ENCODE data around the gene NRM. TPM values are rescaled to one million over a fixed set of nuclear protein-coding genes. Genes with fewer than 3 reads are reported as not detected.

The NRM gene
- total and polyA plus RNA-seq, 2 of the 13 experiments (the other 11 are each of a cell fraction or from before 2014, with no cell fraction given) = 12.5 to 16.0 TPM

DNA sequence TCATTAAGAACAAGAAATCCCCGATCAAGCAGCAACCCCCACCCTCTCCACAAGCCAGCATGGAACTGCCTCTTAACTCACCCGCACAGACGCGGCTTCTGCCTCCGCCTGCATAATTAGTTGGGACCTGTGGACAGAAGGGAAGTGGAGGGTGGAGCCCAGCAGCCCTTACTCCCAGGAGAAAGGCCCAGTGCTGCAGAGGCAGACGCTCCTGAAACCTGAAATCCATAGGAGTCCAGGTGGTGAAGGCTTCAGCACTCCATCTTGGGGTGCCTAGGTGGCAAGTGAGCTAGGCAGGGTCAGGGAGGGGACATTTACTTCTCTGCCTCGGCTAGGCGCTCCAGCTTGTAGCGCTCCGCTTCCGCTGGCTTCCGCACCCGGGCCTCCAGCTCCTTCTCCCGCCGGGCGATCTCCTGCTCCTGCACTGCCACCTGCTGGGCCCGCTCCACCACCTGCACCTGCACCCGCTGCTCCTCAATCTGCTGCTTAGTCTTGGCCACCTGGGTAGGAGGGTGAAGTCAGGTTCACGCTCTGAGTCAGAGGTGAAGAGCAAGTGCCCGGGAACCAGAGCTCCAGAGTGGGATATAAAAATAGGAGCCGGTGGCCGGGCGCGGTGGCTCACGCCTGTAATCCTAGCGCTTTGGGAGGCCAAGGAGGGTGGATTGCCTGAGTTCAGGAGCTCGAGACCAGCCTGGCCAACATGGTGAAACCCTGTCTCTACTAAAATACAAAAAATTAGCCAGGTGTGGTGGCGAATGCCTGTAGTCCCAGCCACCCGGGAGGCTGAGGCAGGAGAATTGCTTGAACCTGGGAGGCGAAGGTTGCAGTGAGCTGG, 40.0 kb upstream of the NRM start (continued):
- TF ChIP-seq, protein P1, sequence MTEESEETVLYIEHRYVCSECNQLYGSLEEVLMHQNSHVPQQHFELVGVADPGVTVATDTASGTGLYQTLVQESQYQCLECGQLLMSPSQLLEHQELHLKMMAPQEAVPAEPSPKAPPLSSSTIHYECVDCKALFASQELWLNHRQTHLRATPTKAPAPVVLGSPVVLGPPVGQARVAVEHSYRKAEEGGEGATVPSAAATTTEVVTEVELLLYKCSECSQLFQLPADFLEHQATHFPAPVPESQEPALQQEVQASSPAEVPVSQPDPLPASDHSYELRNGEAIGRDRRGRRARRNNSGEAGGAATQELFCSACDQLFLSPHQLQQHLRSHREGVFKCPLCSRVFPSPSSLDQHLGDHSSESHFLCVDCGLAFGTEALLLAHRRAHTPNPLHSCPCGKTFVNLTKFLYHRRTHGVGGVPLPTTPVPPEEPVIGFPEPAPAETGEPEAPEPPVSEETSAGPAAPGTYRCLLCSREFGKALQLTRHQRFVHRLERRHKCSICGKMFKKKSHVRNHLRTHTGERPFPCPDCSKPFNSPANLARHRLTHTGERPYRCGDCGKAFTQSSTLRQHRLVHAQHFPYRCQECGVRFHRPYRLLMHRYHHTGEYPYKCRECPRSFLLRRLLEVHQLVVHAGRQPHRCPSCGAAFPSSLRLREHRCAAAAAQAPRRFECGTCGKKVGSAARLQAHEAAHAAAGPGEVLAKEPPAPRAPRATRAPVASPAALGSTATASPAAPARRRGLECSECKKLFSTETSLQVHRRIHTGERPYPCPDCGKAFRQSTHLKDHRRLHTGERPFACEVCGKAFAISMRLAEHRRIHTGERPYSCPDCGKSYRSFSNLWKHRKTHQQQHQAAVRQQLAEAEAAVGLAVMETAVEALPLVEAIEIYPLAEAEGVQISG (CRISPR knock-in tag; IDR thresholded peaks at IDR 0.05) = peak; percentile 60; the same call in 1 of the 2 replicates
- TF ChIP-seq HDAC2 (CRISPR knock-in tag; IDR thresholded peaks at IDR 0.05) (peak; percentile 36; the same call in 1 of the 2 replicates), LCORL (IDR thresholded peaks at IDR 0.05) (no peak), LCORL (CRISPR knock-in tag; IDR thresholded peaks at IDR 0.05) (0 out of 2 replicates have a peak, but pooled peaks have one; percentile 25), IKZF4 (CRISPR knock-in tag; IDR thresholded peaks at IDR 0.05; ENCODE audit: borderline replicate concordance, low read depth, not compliant biosample characterization) (no peak), ETV5 (CRISPR knock-in tag; IDR thresholded peaks at IDR 0.05; ENCODE audit: borderline replicate concordance) (0 out of 2 replicates have a peak, but pooled peaks have one; percentile 17), CEBPB (IDR thresholded peaks at IDR 0.05; ENCODE audit: borderline replicate concordance, low read depth, low read length) (no peak), RBFOX2 (IDR thresholded peaks at IDR 0.05; ENCODE audit: low read depth, low read length) (peak; percentile 77)
- TF ChIP-seq, protein P2, sequence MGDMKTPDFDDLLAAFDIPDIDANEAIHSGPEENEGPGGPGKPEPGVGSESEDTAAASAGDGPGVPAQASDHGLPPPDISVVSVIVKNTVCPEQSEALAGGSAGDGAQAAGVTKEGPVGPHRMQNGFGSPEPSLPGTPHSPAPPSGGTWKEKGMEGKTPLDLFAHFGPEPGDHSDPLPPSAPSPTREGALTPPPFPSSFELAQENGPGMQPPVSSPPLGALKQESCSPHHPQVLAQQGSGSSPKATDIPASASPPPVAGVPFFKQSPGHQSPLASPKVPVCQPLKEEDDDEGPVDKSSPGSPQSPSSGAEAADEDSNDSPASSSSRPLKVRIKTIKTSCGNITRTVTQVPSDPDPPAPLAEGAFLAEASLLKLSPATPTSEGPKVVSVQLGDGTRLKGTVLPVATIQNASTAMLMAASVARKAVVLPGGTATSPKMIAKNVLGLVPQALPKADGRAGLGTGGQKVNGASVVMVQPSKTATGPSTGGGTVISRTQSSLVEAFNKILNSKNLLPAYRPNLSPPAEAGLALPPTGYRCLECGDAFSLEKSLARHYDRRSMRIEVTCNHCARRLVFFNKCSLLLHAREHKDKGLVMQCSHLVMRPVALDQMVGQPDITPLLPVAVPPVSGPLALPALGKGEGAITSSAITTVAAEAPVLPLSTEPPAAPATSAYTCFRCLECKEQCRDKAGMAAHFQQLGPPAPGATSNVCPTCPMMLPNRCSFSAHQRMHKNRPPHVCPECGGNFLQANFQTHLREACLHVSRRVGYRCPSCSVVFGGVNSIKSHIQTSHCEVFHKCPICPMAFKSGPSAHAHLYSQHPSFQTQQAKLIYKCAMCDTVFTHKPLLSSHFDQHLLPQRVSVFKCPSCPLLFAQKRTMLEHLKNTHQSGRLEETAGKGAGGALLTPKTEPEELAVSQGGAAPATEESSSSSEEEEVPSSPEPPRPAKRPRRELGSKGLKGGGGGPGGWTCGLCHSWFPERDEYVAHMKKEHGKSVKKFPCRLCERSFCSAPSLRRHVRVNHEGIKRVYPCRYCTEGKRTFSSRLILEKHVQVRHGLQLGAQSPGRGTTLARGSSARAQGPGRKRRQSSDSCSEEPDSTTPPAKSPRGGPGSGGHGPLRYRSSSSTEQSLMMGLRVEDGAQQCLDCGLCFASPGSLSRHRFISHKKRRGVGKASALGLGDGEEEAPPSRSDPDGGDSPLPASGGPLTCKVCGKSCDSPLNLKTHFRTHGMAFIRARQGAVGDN (CRISPR knock-in tag; IDR thresholded peaks at IDR 0.05) = peak; percentile 91
- TF ChIP-seq, protein P3, sequence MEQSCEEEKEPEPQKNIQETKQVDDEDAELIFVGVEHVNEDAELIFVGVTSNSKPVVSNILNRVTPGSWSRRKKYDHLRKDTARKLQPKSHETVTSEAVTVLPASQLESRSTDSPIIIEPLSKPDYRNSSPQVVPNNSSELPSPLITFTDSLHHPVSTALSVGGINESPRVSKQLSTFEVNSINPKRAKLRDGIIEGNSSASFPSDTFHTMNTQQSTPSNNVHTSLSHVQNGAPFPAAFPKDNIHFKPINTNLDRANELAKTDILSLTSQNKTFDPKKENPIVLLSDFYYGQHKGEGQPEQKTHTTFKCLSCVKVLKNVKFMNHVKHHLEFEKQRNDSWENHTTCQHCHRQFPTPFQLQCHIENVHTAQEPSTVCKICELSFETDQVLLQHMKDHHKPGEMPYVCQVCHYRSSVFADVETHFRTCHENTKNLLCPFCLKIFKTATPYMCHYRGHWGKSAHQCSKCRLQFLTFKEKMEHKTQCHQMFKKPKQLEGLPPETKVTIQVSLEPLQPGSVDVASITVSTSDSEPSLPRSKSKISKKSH (CRISPR knock-in tag; IDR thresholded peaks at IDR 0.05; ENCODE audit: borderline replicate concordance) = peak; percentile 52; the same call in 1 of the 2 replicates
- TF ChIP-seq, protein P4, sequence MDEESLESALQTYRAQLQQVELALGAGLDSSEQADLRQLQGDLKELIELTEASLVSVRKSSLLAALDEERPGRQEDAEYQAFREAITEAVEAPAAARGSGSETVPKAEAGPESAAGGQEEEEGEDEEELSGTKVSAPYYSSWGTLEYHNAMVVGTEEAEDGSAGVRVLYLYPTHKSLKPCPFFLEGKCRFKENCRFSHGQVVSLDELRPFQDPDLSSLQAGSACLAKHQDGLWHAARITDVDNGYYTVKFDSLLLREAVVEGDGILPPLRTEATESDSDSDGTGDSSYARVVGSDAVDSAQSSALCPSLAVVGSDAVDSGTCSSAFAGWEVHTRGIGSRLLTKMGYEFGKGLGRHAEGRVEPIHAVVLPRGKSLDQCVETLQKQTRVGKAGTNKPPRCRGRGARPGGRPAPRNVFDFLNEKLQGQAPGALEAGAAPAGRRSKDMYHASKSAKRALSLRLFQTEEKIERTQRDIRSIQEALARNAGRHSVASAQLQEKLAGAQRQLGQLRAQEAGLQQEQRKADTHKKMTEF (CRISPR knock-in tag; IDR thresholded peaks at IDR 0.05) = 0 out of 2 replicates have a peak, but pooled peaks have one; percentile 27
- TF ChIP-seq, protein P5, sequence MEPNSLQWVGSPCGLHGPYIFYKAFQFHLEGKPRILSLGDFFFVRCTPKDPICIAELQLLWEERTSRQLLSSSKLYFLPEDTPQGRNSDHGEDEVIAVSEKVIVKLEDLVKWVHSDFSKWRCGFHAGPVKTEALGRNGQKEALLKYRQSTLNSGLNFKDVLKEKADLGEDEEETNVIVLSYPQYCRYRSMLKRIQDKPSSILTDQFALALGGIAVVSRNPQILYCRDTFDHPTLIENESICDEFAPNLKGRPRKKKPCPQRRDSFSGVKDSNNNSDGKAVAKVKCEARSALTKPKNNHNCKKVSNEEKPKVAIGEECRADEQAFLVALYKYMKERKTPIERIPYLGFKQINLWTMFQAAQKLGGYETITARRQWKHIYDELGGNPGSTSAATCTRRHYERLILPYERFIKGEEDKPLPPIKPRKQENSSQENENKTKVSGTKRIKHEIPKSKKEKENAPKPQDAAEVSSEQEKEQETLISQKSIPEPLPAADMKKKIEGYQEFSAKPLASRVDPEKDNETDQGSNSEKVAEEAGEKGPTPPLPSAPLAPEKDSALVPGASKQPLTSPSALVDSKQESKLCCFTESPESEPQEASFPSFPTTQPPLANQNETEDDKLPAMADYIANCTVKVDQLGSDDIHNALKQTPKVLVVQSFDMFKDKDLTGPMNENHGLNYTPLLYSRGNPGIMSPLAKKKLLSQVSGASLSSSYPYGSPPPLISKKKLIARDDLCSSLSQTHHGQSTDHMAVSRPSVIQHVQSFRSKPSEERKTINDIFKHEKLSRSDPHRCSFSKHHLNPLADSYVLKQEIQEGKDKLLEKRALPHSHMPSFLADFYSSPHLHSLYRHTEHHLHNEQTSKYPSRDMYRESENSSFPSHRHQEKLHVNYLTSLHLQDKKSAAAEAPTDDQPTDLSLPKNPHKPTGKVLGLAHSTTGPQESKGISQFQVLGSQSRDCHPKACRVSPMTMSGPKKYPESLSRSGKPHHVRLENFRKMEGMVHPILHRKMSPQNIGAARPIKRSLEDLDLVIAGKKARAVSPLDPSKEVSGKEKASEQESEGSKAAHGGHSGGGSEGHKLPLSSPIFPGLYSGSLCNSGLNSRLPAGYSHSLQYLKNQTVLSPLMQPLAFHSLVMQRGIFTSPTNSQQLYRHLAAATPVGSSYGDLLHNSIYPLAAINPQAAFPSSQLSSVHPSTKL (CRISPR knock-in tag; IDR thresholded peaks at IDR 0.05) = peak; percentile 40

All from HepG2 (cell line).